HG03354 (cell line): Measurements from ENCODE around the gene SS18L1.

Experiments used
- ATAC-seq: cut with Tn5 transposase; IDR thresholded peaks from one replicate; pipeline ENCODE4 v1.9.1; 2021; ENCODE audit warnings: mild to moderate bottlenecking; ENCODE audit not compliant: unreplicated experiment, poor library complexity, severe bottlenecking

Gene SS18L1

DNA sequence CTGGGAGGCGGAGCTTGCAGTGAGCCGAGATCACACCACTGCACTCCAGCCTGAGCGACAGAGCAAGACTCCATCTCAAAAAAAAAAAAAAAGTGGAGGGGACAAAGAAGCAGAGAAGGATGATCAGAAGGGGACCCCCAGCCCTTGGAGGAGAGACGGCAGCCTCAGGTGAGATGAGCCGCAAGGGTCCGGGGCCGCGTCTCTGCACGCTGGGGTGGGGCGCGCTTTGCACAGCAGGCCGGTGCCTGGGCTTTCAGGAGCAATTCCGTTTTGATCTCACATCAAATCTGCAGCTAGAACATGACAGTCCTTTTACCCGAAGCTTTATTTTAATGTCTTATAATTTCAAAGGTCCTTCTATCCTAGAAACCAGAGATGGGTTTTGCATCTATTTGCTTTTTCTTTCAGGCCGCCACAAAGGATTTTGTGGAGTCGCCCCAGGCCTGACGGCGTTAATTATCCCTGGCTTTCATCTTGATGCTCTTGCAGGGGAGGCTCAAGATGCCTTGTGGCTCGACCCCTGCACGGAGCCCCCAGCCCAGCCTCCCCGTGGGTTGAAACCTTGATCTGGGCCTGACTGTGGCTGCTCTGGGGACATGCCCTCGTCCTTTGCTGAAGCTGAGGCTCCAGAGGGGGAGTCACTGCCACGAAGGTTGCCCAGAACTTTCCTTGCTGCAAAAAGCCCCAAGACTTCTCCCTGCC lies 59.3 kb downstream of the SS18L1 start:
- ATAC-seq: no peak

DNA sequence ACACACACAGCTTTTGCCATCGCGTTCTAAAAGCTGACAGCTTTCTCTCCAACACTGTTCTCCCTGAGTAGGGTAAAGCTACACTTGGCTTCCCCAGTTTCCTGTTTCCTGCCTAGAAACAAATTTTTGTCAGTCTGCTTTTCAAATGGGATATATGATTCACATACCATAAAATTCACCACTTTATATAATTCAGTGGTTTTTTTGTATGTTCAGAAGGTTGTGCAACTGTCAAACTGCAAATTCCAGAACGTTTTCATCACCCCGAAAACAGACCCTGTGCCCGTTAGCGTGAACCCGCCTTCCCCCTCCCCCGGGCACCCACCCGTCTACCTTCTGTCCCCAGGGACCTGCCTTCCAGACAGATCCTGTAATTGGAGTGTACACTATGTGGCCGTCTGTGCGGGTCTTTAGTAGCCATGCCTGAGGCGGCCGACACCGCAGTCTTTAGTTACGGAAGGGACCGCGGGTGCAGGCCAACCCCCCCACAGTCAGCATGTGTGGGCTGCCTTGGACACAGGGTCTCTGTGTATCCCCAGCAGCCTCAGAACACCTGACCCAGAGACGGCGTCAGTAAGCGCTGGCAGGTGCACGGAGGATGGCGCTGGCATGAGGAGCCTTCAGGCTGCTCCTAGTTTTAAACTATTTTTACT lies 59.9 kb downstream of the SS18L1 start:
- ATAC-seq: no peak

DNA sequence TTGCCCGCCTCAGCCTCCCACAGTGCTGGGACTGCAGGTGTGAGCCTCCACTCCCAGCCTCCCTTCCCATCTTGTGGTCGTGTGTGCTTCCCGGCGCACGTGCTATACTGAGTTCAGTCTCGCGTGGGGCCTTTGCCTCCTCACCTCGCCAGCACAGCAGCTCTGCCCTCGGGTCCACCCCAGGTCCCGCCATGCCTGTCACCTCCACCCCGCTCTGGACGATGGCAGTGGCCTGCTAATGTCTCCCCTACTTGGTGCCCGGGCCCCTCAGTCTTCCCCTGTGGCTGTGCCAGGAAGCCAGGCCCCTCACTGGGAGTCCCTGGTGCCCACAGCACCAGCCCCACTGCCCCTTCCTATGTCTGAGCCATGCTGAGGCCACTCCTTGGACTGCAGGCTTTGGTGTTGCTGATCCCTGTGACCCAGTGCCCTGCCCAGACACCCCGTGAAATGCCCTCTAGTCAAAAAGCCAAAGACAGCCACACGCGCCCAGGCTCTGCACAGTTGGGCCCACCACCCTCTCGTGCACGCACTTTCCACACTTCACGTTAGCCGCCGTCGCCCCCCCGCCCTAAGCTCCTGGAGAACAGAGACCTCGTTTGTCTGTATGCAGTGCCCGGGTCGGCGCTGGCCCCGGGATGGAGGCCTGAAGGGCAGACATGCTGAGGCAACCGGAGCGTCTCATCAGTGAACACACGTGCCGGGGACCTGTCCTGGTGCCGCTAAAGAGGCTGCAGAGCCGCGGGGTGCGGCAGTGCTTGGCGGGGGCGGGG lies 62.2 kb downstream of the SS18L1 start:
- ATAC-seq: no peak

DNA sequence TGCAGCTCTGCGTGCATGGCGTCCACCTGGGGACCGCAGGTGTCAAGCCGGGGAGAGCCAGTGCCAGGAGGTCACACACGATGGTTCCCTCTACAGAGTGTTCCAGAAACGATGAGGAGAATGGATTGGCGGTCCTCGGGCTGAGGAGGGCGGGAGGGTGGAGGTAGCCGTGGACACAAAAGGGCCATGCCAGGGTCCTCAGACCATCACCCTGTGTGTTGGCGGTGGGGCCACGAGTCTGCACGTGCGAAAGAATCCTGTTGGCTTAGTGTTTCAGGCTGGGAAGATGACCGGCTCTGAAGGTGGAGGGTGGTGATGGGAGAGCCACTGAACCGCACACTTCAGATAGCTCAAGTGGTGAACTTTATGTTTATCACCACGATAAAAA lies 62.8 kb downstream of the SS18L1 start:
- ATAC-seq: no peak

DNA sequence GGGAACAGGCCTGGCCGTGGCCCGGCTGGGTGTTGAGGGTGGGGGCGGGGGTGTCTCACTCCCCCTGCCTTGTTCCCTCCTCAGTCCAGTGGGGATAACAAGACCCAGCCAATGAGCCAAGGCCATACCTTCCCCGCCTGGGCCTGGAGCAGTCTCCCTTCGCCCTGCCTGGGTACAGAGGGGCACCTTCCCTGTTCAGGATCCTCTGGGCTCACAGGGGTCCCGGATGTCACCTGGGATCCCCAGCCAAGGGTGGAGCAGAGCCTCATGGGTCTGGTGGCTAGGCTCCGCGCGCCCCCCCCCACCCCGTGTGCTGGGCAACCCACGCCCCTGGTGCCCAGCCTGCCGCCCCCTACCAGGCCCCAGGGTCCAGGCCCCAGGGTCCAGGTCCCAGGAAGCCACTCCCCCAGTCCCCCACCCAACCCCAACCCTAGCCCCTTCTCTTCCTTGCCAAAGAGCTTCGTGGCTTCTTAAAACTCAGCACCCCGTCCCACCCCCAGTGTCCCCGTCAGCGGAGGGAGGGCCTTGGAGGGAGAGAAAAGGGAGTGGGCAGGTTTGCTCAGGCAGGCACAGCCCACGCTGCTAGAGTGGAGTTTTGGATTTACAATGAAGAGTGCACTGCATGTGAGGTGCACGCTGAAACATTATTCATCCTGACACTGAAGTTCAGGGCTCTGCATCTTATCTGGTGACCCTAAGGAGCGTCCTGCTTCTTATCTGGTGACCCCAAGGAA lies 64.7 kb downstream of the SS18L1 start:
- ATAC-seq: no peak

DNA sequence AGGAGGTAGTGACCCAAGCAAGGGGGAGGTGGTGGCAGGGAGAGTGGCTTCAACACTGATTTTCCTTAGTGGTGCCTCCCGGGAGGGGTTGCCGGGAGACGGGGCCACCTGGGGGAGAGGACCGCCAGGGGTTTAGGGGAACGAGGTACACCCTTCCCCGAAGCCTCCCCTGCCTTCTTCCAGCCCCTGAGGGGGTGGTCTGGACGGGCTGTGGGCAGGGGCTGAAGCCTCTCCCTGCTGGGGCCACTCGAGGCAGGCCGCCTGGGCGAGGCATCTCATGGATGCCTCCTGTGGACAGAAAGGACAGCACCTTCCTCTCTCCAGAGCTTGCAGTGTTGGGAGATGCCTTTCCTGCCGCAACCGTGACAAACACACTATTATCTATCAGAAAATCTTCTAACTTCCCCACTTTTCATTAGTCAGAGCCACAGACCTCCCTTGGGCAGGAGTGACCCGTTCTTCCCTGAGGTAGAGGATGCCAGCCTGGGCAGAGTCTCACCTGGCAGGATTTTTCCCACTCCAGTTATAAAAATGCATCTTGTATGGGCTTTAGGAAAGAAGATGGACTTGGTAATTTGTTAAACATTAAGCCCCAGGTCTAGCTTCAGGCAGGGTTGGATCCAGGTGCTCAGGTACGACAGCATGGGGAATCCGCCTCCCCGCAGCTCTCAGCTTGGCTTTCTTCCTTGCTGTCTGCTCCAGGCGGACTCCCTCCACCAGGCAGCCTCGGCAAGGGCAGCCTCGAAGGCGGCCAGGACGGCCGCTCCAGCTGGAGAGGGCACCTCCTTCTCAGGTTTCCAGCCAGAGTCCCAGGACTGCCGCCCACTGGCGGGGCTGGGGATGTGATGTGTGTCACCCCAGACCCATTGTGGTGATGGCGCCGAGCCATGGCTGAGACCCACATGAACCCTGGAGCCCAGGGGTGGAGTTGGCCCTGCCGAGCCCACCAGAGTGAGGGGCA lies 65.5 kb downstream of the SS18L1 start:
- ATAC-seq: no peak

GRCh38 chr20:62209850-62210495 lies 66.4 kb downstream of the SS18L1 start:
- no peak for ATAC-seq

- ATAC-seq: no peak
Observed at GRCh38 chr20:62210496-62210855, 66.9 kb downstream of the SS18L1 start.

DNA sequence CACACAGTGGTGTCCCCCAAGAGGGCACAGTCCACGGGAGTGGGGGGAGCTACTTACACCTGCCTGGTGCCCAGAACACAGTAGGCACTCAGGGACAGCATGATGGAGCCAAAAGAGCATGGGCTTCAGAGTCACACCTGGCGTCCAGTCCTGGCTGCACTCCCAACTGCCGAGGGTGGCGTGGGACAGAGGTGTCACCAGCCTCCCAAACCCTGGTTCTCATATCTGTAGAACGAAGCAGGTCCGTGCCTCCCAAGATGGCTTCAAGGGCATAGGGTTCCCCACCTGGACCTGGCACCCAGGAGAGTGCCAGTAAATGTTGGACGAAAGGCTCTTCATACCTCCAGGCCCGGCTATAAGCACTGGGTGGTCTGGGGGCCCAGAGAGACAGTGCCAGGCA lies 67.6 kb downstream of the SS18L1 start:
- no peak for ATAC-seq

- ATAC-seq: no peak
Observed at GRCh38 chr20:62211769-62212288, 68.3 kb downstream of the SS18L1 start.

DNA sequence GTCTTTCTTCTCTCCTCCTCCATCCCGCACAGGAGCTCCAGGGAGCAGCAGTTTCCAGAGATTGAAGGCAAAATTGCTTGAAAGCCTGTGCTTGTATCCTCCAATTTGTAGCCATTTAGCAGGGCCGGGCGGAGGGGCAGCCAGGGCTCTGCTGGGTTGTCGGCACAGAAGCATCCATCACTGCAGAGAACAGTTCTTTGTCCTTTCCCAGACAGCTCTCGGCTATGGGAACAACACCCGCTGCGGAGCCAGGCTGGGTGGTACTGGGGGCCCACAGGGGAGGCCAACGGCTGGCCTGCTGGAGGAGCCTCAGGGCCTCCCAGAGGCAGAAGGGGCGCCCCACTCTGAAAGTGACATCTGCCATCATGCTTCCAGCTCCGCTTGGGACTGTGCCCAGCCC lies 68.7 kb downstream of the SS18L1 start:
- ATAC-seq: no peak

DNA sequence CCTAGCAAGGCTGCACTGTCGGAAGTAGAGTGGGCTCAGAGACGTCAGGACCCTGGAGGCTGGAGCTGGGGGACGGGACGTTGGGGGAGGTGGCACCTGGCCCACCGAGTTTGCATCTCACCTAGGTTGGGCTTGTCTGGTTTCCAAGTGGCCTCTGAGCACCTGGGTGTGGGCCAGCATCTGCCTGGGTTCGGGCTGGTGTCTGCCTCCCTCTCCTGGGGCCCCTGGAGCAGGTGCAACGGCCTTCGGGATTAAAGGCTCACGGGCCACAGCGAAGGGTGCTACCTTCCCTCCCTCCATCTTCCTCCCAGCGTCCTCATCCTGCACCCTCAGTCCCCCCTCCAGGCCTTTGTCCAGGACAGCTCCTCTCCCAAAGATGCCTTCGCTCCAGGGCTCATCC lies 70.5 kb downstream of the SS18L1 start:
- ATAC-seq: no peak

DNA sequence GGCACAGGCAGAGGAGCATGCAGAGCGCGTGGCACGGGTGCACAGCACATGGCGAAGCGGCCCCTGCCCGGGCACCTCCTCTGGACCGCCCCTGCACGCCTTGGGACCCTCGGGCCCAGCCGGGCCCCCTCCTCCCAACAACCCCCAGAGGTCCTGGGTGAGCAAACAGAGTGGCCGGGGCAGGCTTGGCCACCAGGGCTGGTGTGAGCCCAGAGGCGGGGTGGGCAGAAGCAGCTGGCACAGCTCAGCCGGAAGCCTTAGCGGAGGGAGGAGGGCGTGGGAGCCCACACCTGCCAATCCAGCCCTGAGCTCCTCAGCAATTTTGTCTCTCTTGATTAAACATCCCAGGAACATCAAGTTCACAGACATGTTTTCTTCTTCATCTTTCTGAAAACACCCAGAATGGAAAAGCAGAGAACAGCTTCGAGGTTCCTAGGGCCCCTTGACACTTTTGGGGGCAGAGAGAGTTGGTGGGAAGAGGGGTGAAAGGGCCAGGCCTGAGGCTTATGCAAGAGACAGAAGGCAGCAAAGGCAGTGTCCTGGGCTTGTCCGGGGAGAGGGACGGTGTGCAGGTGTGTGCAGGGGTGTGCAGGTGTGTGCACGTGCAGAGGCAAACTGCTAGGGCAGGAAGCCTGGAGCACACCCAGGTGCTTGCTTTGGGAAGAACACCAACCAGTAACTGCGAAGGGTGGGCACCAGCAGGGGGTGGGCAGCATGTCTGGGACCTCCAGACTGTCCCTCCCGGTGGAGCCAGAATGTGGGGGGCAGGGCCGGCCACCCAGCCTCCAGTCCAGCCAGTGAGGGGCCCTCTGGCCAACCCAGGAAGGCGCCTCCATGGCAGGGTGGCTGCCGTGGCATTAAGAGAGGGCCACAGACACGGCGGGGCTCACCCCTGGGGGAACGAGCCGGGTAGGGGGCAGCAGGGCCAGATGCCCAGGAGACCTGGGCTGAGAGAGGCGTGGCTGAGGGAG lies 71.7 kb downstream of the SS18L1 start:
- no peak for ATAC-seq

DNA sequence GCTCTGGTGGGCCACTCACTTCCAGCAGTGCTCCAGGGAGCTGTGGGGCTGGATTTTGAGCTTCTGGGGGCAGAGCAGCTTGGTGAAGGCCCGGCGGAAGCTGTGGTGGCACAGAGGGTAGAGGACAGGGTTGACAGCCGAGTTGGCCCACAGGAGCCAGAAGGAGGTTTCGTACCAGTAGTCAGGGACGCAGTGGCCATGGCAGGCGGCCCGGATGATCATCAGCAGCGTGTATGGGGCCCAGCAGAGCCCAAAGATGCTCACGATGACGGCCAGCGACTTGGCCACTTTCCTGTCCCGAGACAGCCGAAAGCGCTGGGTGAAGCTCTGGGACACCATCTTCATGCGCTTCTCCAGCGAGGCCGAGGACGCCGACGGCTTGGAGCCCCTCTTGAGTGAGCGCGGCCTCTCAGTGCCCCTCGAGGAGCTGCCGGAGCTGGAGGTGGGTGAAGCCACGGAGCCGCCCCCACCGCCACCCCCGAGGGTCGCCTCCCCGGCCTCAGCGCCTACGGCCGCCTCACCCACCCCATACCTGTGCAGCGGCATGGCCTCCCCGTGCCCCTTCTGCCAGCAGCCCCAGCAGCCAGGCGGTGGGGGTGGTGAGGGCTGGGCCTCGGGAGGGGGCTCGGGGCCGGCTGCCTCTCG lies 72.5 kb downstream of the SS18L1 start:
- no peak for ATAC-seq

- no peak for ATAC-seq
Observed at GRCh38 chr20:62216636-62217566, 73.3 kb downstream of the SS18L1 start.
